Neutrophil (primary cell): ENCODE results near the gene DAZAP1.

ENCODE experiments used
- H3K27ac ChIP-seq: fragments of 200-600 bp; sonication (generic); 2 replicates; pipeline ENCODE4 v1.5.1; 2016; ENCODE audit warnings: mild to moderate bottlenecking, moderate library complexity
- H3K27me3 ChIP-seq: fragments of 200-600 bp; sonication (generic); 2 replicates; pipeline ENCODE4 v1.6.0; 2016; ENCODE audit warnings: mild to moderate bottlenecking
- H3K36me3 ChIP-seq: fragments of 200-600 bp; sonication (generic); 2 replicates; pipeline ENCODE4 v1.5.1; 2017
- H3K4me1 ChIP-seq, 2 experiments: fragments of 200-600 bp in 1 of 2; sonication (generic) in 1 of 2; 1 replicate in 1 of 2; 2 replicates in 1 of 2; pipeline versions ENCODE4 v1.5.1 to v1.6.1; 2013 to 2016; ENCODE audit warnings: low read depth in 1 of 2, low read length in 1 of 2, mild to moderate bottlenecking in 1 of 2, moderate library complexity in 1 of 2; ENCODE audit not compliant: control insufficient read depth in 1 of 2, insufficient read depth in 1 of 2
- H3K4me3 ChIP-seq, 2 experiments: fragments of 200-600 bp in 1 of 2; sonication (generic) in 1 of 2; 1 replicate in 1 of 2; 2 replicates in 1 of 2; pipeline ENCODE4 v1.5.1; 2013 to 2016; ENCODE audit warnings: low read depth in 1 of 2, low read length in 1 of 2, mild to moderate bottlenecking in 1 of 2, moderate library complexity in 1 of 2
- H3K9me3 ChIP-seq: fragments of 200-600 bp; sonication (generic); 2 replicates; pipeline ENCODE4 v1.5.1; 2016
- CTCF ChIP-seq: fragments of 200-600 bp; sonication (generic); IDR thresholded peaks from 2 replicates; pipeline ENCODE4 v1.5.1; 2016; ENCODE audit warnings: antibody characterized with exemption

The DAZAP1 gene

GRCh38 chr19:1441022-1441426 lies 33.6 kb downstream of the DAZAP1 start:
- H3K27me3 ChIP-seq, result peaks cover 23% of the 10 kb centered on the region
- no peaks in the 10 kb centered on the region for H3K9me3 ChIP-seq
- H3K36me3 ChIP-seq, result peaks cover 29% of the 10 kb centered on the region
- H3K4me3 ChIP-seq, result no peak overlapping the region
- H3K4me1 ChIP-seq, result peaks cover 22 to 37% of the 10 kb centered on the region in 2 experiments
- no peak for TF ChIP-seq CTCF
- no peak overlapping the region for H3K27ac ChIP-seq

GRCh38 chr19:1441677-1442438 lies 34.5 kb downstream of the DAZAP1 start:
- H3K27me3 ChIP-seq, result peaks cover 31% of the 10 kb centered on the region
- no peak overlapping the region for H3K4me3 ChIP-seq
- no peak overlapping the region for H3K27ac ChIP-seq
- no peaks in the 10 kb centered on the region for H3K9me3 ChIP-seq
- H3K36me3 ChIP-seq, result peaks cover 29% of the 10 kb centered on the region
- no peak for TF ChIP-seq CTCF
- H3K4me1 ChIP-seq, result peaks cover 22 to 44% of the 10 kb centered on the region in 2 experiments

- peak; percentile 96 for TF ChIP-seq CTCF
- Histone ChIP-seq H3K9me3 (no peaks in the 10 kb centered on the region), H3K27ac (peak overlapping the region; percentile 10), H3K36me3 (peaks cover 21% of the 10 kb centered on the region), H3K4me1 (peaks cover 9 to 23% of the 10 kb centered on the region in 2 experiments), H3K27me3 (peaks cover 66% of the 10 kb centered on the region), H3K4me3 (peak overlapping the region; percentile 63 to 71)
Measured at GRCh38 chr19:1445185-1445931, 38.0 kb downstream of the DAZAP1 start.

- Histone ChIP-seq H3K4me3 (no peak overlapping the region), H3K9me3 (no peaks in the 10 kb centered on the region), H3K4me1 (peaks cover 9 to 23% of the 10 kb centered on the region in 2 experiments), H3K27me3 (peaks cover 74% of the 10 kb centered on the region), H3K36me3 (peaks cover 13% of the 10 kb centered on the region), H3K27ac (no peak overlapping the region)
- no peak for TF ChIP-seq CTCF
Measured at GRCh38 chr19:1445932-1446712, 38.7 kb downstream of the DAZAP1 start.

GRCh38 chr19:1446713-1447481 lies 39.5 kb downstream of the DAZAP1 start:
- Histone ChIP-seq H3K27me3 (peaks cover 82% of the 10 kb centered on the region), H3K36me3 (peaks cover 7% of the 10 kb centered on the region), H3K27ac (no peak overlapping the region), H3K9me3 (no peaks in the 10 kb centered on the region), H3K4me3 (no peak overlapping the region), H3K4me1 (peaks cover 9 to 23% of the 10 kb centered on the region in 2 experiments)
- no peak for TF ChIP-seq CTCF
